A549 treated with RU486 at 1 μM for 4 hours (cell line): Measurements from ENCODE around the gene VCP. TPM values are rescaled to one million over a fixed set of nuclear protein-coding genes. Genes with fewer than 3 reads are reported as not detected.

Source experiments
- total RNA-seq: library from RNA; stranded (reverse); fragments of 200-300 nt; extraction: Qiagen RNA extraction; gene quantifications from 5 replicates; pipeline ENCODE4 v1.2.3, GENCODE V29; 2022; ENCODE audit warnings: low read depth

Gene VCP
- 277 to 304 TPM (median 295 TPM) in 5 replicates for total RNA-seq

GRCh38 chr9:35072461-35073278, at the start of gene VCP:
Gene VCP, minus strand, starts transcription at chr9:35072625. Its CDS starts 272 bp downstream, at chr9:35072353.

GRCh38 chr9:35115680-35116538, 43.5 kb upstream of the VCP start, which contains the start of gene ATOSB:
Gene ATOSB, minus strand, starts transcription at chr9:35115862. Its CDS starts 7,588 bp downstream, at chr9:35108274.

GRCh38 chr9:35102769-35103659, 30.6 kb upstream of the VCP start, which contains the start of gene STOML2:
Gene STOML2, minus strand, starts transcription at chr9:35103131. Its CDS starts 37 bp downstream, at chr9:35103094.

GRCh38 chr9:35096035-35096849, 23.8 kb upstream of the VCP start, which contains the start of gene PIGO:
Gene PIGO, minus strand, starts transcription at chr9:35096591. Its CDS starts 1,026 bp downstream, at chr9:35095565.

GRCh38 chr9:35079426-35080341, 7.3 kb upstream of the VCP start, which contains the start of gene FANCG:
Gene FANCG, minus strand, starts transcription at chr9:35079942. Its CDS starts 418 bp downstream, at chr9:35079524.

Other genes starting within 250 kb of the VCP start
- 0.12 to 0.31 TPM (median 0.20 TPM) in 4 of 5 replicates, not detected in the other for gene PHF24, start 114.3 kb downstream of the VCP start, total RNA-seq
- 3.6 to 5.4 TPM (median 4.9 TPM) in 5 replicates for gene DNAJB5, start 82.9 kb downstream of the VCP start, total RNA-seq
- gene FANCG, start 7.3 kb upstream of the VCP start, total RNA-seq: 34.3 to 57.5 TPM (median 54.2 TPM) in 5 replicates
- gene PIGO, start 24.0 kb upstream of the VCP start, total RNA-seq: 34.3 to 51.9 TPM (median 49.7 TPM) in 5 replicates
- 214 to 282 TPM (median 254 TPM) in 5 replicates for gene STOML2, start 30.5 kb upstream of the VCP start, total RNA-seq
- 6.5 to 10.2 TPM (median 8.7 TPM) in 5 replicates for gene ATOSB, start 43.2 kb upstream of the VCP start, total RNA-seq
- 8.2 to 9.2 TPM (median 8.7 TPM) in 5 replicates for gene UNC13B, start 89.4 kb upstream of the VCP start, total RNA-seq